ENCODE measurements around the gene MAP7D2. TPM values are rescaled to one million over a fixed set of nuclear protein-coding genes. Genes with fewer than 3 reads are reported as not detected.
A peak's percentile ranks its signal among the peaks of the same experiment; 100 is the strongest.

MAP7D2 gene
- polyA plus RNA-seq, 3 donors, result 0.45 TPM; not detected in 2

DNA sequence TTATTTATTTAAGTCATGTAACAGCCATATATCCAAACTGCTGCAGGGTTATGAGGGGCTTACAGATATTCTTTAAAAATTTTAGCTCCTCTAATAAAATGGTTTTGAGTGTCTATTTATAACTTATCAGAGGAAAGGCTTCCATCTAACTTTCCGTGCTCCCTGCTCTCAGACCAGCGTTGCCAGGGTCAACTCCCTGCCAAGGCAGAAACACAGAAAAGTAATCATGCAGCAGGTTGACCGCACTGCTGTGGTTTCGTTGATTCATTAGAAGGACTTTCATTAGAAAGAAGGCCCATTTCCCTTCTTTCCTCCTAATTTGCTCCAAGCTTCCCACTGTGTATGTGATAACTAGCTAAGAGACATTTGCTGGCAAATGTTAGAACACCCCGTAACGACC, 159.8 kb downstream of the MAP7D2 start:
- Mint-ChIP-seq H3K36me3 (peaks cover 0 to 16% of the 10 kb centered on the region in 2 donors), H3K4me1 (no peaks in the 10 kb centered on the region), H3K4me3 (no peak overlapping the region), H3K27me3 (ENCODE audit: low read depth in 3 of 3) (peaks cover 0 to 5% (median 0%) of the 10 kb centered on the region in 3 donors), H3K9me3 (peaks cover 0 to 2% (median 0%) of the 10 kb centered on the region in 7 donors), H3K27ac (no peak overlapping the region)
- DNase-seq, result no peak
- Histone ChIP-seq H3K4me1 (ENCODE audit: control insufficient read depth in 1 of 2, insufficient read depth in 2 of 2, low read length in 2 of 2) (no peaks in the 10 kb centered on the region), H2AFZ (ENCODE audit: insufficient read depth, low read depth, low read length, poor library complexity, severe bottlenecking) (no peak overlapping the region), H3K36me3 (replicated peaks in 1 of 2; ENCODE audit: control insufficient read depth in 1 of 2, insufficient read depth in 2 of 2, low read length in 2 of 2) (peaks cover 6 to 28% of the 10 kb centered on the region in 2 donors), H3K27me3 (ENCODE audit: control insufficient read depth in 2 of 2, insufficient read depth in 2 of 2, low read length in 2 of 2) (peaks cover 0 to 8% of the 10 kb centered on the region in 2 donors), H3K27ac (ENCODE audit: low read depth in 1 of 2, low read length in 2 of 2) (no peak overlapping the region), H3K9ac (ENCODE audit: insufficient read depth, low read length, poor library complexity, severe bottlenecking) (no peak overlapping the region), H3K4me2 (replicated peaks; ENCODE audit: extremely low read depth, low read length, poor library complexity, severe bottlenecking) (no peak overlapping the region), H3K4me3 (replicated peaks in 1 of 3; ENCODE audit: low read depth in 2 of 3, low read length in 3 of 3) (no peak overlapping the region), H3K9me3 (replicated peaks in 1 of 2; ENCODE audit: control insufficient read depth in 1 of 2, insufficient read depth in 1 of 2, low read length in 2 of 2) (no peaks in the 10 kb centered on the region), H3K79me2 (ENCODE audit: insufficient read depth, low read length) (no peaks in the 10 kb centered on the region), H4K20me1 (ENCODE audit: insufficient read depth, low read length) (no peaks in the 10 kb centered on the region)
- no peak for TF ChIP-seq CTCF (IDR thresholded peaks at IDR 0.05)
- intact Hi-C loops (cut with micrococcal nuclease), result no loop called here
- no CpG with 5 or more reads among the region's 6 CpGs for WGBS (ENCODE audit: insufficient coverage)

Small RNAs within 50 kb of the gene (small RNA-seq; reads per million reads assigned to genes)
- not detected for gene MIR23C (ENCODE audit: insufficient read length, low read depth)
- gene RF00019 (ENCODE audit: insufficient read length, low read depth), result not detected
- gene RF00493 (ENCODE audit: insufficient read length, low read depth), result 14.9 reads per million, percentile 83 among the genes with 10 or more reads in this experiment
- not detected for gene RF00494 (ENCODE audit: insufficient read length, low read depth)

Other genes starting within 250 kb of the MAP7D2 start
- gene SH3KBP1, start 229.3 kb downstream of the MAP7D2 start, polyA plus RNA-seq, result 10 to 100 TPM; 59.3 to 87.7 (median 63.6) TPM
- 1 to 10 TPM in 2 of 3 donors, under 1 TPM in 1; 0.87 to 4.0 (median 1.1) TPM for gene BCLAF3, start 125.8 kb downstream of the MAP7D2 start, polyA plus RNA-seq
- 10 to 100 TPM; 18.4 to 62.7 (median 58.5) TPM for gene EIF1AX, start 24.9 kb upstream of the MAP7D2 start, polyA plus RNA-seq
- 10 to 100 TPM; 14.6 to 28.2 (median 21.6) TPM for gene RPS6KA3, start 150.0 kb upstream of the MAP7D2 start, polyA plus RNA-seq